Prostate gland (tissue), 2 donors: Measurements from ENCODE around the gene OAT.

Source experiments
- POLR2A ChIP-seq: fragments of 450-650 bp; IDR thresholded peaks from one replicate; pipeline ENCODE4 v1.6.1; 2016; ENCODE audit warnings: antibody characterized with exemption, mild to moderate bottlenecking
- TF ChIP-seq, protein P1 (sequence below), 4 experiments: fragments of 200-600 bp in 2 of 4; fragments of 450-650 bp in 2 of 4; sonication (generic) in 2 of 4; IDR thresholded peaks; 1 replicate in 3 of 4; 2 replicates in 1 of 4; pipeline ENCODE4 v1.5.1; 2016 to 2019; ENCODE audit warnings: antibody characterized with exemption in 4 of 4, mild to moderate bottlenecking in 2 of 4, moderate library complexity in 2 of 4

DNA sequence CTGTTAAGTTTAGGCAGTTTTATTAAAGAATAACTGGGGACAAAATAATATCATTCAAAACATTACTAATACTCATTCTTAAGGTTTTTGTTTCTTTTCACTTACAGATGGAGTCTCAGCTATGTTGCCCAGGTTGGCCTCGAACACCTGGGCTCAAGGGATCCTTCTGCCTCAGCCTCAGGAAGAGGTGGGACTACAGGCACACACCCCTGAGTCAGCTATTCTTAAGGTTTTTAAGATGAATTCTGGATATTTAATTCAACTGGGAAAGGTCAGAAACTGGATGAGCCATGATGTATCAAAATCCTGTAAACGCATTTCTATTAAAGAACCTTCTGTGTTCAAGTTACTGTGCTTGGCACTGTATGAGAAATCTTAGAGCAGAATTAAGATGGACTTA lies 3.5 kb downstream of the OAT start:
- TF ChIP-seq, protein P1, sequence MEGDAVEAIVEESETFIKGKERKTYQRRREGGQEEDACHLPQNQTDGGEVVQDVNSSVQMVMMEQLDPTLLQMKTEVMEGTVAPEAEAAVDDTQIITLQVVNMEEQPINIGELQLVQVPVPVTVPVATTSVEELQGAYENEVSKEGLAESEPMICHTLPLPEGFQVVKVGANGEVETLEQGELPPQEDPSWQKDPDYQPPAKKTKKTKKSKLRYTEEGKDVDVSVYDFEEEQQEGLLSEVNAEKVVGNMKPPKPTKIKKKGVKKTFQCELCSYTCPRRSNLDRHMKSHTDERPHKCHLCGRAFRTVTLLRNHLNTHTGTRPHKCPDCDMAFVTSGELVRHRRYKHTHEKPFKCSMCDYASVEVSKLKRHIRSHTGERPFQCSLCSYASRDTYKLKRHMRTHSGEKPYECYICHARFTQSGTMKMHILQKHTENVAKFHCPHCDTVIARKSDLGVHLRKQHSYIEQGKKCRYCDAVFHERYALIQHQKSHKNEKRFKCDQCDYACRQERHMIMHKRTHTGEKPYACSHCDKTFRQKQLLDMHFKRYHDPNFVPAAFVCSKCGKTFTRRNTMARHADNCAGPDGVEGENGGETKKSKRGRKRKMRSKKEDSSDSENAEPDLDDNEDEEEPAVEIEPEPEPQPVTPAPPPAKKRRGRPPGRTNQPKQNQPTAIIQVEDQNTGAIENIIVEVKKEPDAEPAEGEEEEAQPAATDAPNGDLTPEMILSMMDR (IDR thresholded peaks at IDR 0.05) = no peak
- TF ChIP-seq POLR2A = no peak
